GM18502 (cell line): ENCODE results near the gene SLC12A8.

ENCODE experiments used
- ATAC-seq: cut with Tn5 transposase; IDR thresholded peaks from one replicate; pipeline ENCODE4 v1.9.1; 2021; ENCODE audit warnings: mild to moderate bottlenecking; ENCODE audit not compliant: unreplicated experiment, poor library complexity

Gene SLC12A8

GRCh38 chr3:125142940-125143339 lies 69.6 kb downstream of the SLC12A8 start:
- ATAC-seq, result no peak

- no peak for ATAC-seq
These were observed 70.1 kb downstream of the SLC12A8 start for GRCh38 chr3:125142420-125142778.

GRCh38 chr3:125141596-125142419 lies 70.7 kb downstream of the SLC12A8 start:
- peak; percentile 59 for ATAC-seq

GRCh38 chr3:125140818-125141595 lies 71.5 kb downstream of the SLC12A8 start:
- ATAC-seq, result peak; percentile 20

- ATAC-seq, result no peak
These were observed 72.3 kb downstream of the SLC12A8 start for GRCh38 chr3:125140011-125140817.

- no peak for ATAC-seq
These were observed 73.2 kb downstream of the SLC12A8 start for GRCh38 chr3:125139386-125139785.

- no peak for ATAC-seq
These were observed 75.1 kb downstream of the SLC12A8 start for GRCh38 chr3:125137358-125138033.

- ATAC-seq, result no peak
These were observed 75.6 kb downstream of the SLC12A8 start for GRCh38 chr3:125136966-125137357.

- ATAC-seq, result no peak
These were observed 76.0 kb downstream of the SLC12A8 start for GRCh38 chr3:125136515-125136914.

- no peak for ATAC-seq
These were observed 77.6 kb downstream of the SLC12A8 start for GRCh38 chr3:125134952-125135351.

- ATAC-seq, result no peak
These were observed 79.7 kb downstream of the SLC12A8 start for GRCh38 chr3:125132815-125133214.

- no peak for ATAC-seq
These were observed 83.0 kb downstream of the SLC12A8 start for GRCh38 chr3:125129512-125129997.

GRCh38 chr3:125128861-125129501 lies 83.6 kb downstream of the SLC12A8 start:
- ATAC-seq, result no peak

GRCh38 chr3:125126323-125126722 lies 86.2 kb downstream of the SLC12A8 start:
- no peak for ATAC-seq

- no peak for ATAC-seq
These were observed 86.7 kb downstream of the SLC12A8 start for GRCh38 chr3:125125821-125126245.

- ATAC-seq, result no peak
These were observed 88.9 kb downstream of the SLC12A8 start for GRCh38 chr3:125123451-125124305.

GRCh38 chr3:125121246-125122010 lies 91.1 kb downstream of the SLC12A8 start:
- no peak for ATAC-seq
